Measurements from ENCODE around the gene PRICKLE4.
"Not testable (repeated sequence)": the region's sequence is repeated elsewhere in the genome, so short reads cannot be mapped to it uniquely, and the experiment has no call there.

PRICKLE4 gene

GRCh38 chr6:41798901-41799558 lies 18.4 kb downstream of the PRICKLE4 start:
- DNase-seq (ENCODE audit: low spot score), result no peak

- no peak for DNase-seq (ENCODE audit: low spot score)
Measured at GRCh38 chr6:41799559-41799911, 19.0 kb downstream of the PRICKLE4 start.

GRCh38 chr6:41801380-41801779 lies 20.8 kb downstream of the PRICKLE4 start:
- DNase-seq (ENCODE audit: low spot score), result no peak

GRCh38 chr6:41805830-41806774 lies 25.5 kb downstream of the PRICKLE4 start:
- no peak for DNase-seq (ENCODE audit: low spot score)

GRCh38 chr6:41811095-41811494 lies 30.5 kb downstream of the PRICKLE4 start:
- DNase-seq (ENCODE audit: low spot score), result no peak

GRCh38 chr6:41811946-41812345 lies 31.4 kb downstream of the PRICKLE4 start:
- DNase-seq (ENCODE audit: low spot score), result not testable (repeated sequence)

GRCh38 chr6:41813469-41813868 lies 32.9 kb downstream of the PRICKLE4 start:
- no peak for DNase-seq (ENCODE audit: low spot score)

GRCh38 chr6:41813956-41814355 lies 33.4 kb downstream of the PRICKLE4 start:
- DNase-seq (ENCODE audit: low spot score), result no peak

GRCh38 chr6:41814629-41815028 lies 34.0 kb downstream of the PRICKLE4 start:
- DNase-seq (ENCODE audit: low spot score), result no peak

- no peak for DNase-seq (ENCODE audit: low spot score)
Measured at GRCh38 chr6:41815587-41815986, 35.0 kb downstream of the PRICKLE4 start.

GRCh38 chr6:41818271-41819054 lies 37.9 kb downstream of the PRICKLE4 start:
- DNase-seq (ENCODE audit: low spot score), result no peak

GRCh38 chr6:41821266-41821665 lies 40.7 kb downstream of the PRICKLE4 start:
- DNase-seq (ENCODE audit: low spot score), result no peak

GRCh38 chr6:41822021-41822420 lies 41.4 kb downstream of the PRICKLE4 start:
- DNase-seq (ENCODE audit: low spot score), result no peak

GRCh38 chr6:41823178-41823577 lies 42.6 kb downstream of the PRICKLE4 start:
- no peak for DNase-seq (ENCODE audit: low spot score)

- DNase-seq (ENCODE audit: low spot score), result no peak
Measured at GRCh38 chr6:41824571-41825569, 44.3 kb downstream of the PRICKLE4 start.

GRCh38 chr6:41826343-41827022 lies 45.9 kb downstream of the PRICKLE4 start:
- no peak for DNase-seq (ENCODE audit: low spot score)

- no peak for DNase-seq (ENCODE audit: low spot score)
Measured at GRCh38 chr6:41832263-41832662, 51.7 kb downstream of the PRICKLE4 start.

- DNase-seq (ENCODE audit: low spot score), result no peak
Measured at GRCh38 chr6:41836022-41836659, 55.6 kb downstream of the PRICKLE4 start.

- no peak for DNase-seq (ENCODE audit: low spot score)
Measured at GRCh38 chr6:41836660-41837052, 56.1 kb downstream of the PRICKLE4 start.

Data from globus pallidus (tissue), 1 donor.